Activated effector memory CD4-positive, alpha-beta T cell treated with Interleukin-2 at 50 U/mL for 16 hours (primary cell): ENCODE data around the gene SLC17A1.

Experiments used
- DNase-seq: peaks from one replicate; pipeline ENCODE4 v3.0.0-alpha.2; 2020

The SLC17A1 gene

GRCh38 chr6:25831532-25832306 is at the start of gene SLC17A1:
SLC17A1 (minus strand) TSS chr6:25832052; CDS start chr6:25830557, 1,495 bp downstream.
- DNase-seq, result no peak

DNA sequence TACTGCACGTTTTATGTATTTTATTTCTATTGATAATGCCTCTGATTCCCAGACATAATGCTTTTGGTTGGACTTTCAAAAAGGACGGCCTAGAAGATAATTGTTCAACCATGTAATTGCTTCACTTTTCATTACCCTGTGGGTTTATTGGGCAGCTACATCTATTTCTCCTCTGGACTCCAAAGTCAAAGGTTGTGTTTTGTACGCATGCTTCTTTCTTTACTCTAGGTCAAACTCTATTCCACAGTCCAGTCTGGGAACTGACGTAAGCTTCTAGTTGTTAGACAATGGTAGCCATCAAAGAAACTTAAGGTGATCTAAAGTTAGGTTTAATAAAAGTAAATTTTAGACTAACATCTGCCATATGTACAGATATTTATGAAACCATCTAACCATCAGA is 48.7 kb upstream of the SLC17A1 start:
- no peak for DNase-seq

DNA sequence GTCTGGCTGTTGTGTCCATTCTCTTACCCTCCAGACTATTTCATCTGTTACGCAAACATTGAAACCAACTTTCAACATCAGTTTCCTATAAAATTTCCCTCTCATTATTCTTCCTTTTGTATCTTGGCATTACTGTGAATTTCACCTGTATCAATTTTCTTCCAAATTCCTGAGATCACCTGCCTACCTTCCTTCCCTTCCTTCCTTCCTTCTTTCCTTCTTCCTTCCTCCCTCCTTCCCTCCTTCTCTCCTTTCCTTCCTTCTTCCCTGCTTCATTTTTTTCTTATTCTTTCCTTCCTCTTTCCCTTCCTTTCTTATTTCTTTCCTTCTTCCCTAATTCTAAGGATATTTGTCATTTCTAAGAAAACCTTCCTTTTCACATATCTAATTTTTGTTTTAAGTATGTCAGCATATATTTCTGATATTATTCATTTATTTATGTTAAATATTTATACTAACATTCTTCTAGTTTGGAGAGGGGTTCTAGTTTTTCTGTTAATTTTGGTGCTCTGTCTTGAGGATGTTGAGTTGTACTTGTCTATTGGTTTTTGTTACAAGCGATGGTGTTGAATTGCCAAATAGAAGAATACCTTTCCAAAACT is 47.0 kb upstream of the SLC17A1 start:
- DNase-seq, result no peak

DNA sequence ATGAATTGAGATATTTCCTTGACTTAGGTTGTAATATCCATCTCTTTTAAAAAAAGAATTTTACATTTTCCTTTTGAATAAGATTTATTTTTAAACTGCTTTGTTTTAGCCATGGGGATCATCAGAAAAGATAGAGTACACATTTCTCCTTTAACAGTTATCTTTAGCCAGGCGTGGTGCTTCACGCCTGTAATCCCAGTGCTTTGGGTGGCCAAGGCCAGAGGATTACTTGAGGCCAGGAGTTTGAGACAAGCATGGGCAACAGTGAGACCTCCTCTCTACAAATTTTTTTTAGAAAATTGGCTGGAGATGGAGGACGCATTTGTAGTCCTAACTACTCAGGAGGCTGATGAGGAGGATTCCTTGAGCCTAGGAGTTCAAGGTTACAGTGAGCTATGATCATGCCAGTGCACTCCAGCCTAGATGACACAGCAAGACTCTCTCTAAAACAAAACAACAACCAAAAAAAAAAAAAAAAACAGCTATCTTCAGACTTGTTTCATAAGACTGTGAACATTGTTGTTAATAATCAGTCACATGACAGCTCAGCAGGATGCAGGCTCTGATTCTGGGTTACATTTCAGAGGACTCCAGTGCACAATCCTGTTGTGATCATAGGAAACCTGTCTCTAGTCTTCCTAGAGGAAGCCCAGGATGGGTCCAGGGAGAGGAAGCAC is 44.2 kb upstream of the SLC17A1 start:
- no peak for DNase-seq

GRCh38 chr6:25875563-25875905 is 43.7 kb upstream of the SLC17A1 start:
- no peak for DNase-seq

GRCh38 chr6:25874822-25875562 is 43.1 kb upstream of the SLC17A1 start:
- no peak for DNase-seq

DNA sequence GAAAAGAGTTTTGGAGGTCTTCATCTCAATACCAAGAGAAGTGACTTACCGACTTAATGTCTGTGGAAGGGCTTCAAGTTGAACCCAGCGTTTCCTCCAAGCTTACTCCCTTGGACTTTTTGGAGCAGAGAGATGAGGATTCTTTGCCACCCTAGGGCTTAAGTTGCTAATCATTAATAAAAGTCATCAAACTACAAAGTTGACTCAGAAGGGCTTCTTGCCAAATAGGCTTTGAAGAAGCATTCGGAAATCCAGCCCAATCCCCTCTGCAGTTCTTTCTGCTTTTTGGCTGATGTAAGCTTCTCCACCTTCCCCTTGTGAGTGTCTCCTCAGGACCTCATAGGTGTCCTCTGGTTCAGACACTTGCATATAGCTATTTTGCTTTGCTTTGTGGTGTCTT is 42.3 kb upstream of the SLC17A1 start, which contains the start of gene SLC17A3:
Gene SLC17A3, minus strand, starts transcription at position 126 of the 400 bp plus-strand sequence. CDS start 5,856 bp downstream, outside the sequence.
- no peak for DNase-seq

DNA sequence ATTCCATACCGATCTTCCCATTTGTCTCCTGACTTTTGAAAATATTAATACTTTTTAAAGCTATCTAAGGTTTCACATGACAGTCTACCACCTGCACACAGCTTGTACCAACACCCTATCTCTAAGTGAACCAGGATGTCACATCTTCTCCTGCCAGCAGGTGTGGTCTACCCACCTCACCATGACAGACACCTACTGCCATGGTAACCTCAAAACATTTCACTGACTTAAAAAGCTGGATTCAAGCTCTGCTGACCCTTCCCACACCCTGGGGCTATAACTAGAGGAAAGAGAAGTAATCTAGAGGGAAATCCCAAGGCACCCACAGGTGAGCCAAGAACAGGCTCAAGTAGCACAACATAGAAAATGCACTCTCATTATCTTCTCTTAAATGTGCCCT is 41.0 kb upstream of the SLC17A1 start:
- DNase-seq, result no peak

DNA sequence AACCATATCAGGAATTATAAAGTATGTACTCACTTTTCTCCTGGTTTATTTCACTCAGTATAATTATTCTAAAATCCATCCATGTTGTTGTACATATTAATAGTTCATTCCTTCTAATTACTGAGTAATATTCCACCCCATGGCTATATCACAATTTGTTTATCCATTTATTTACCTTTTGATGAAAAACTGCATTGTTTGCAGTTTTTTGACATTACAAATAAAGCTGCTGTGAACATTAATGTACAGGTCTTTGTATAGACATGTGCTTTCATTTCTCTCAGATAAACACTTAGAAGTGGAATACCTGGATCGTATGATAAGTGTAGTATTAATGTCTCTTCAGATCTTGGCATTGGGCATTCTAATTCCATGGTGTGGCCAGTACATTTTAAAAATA is 38.0 kb upstream of the SLC17A1 start:
- no peak for DNase-seq

GRCh38 chr6:25868436-25869183 is 36.8 kb upstream of the SLC17A1 start:
- no peak for DNase-seq

GRCh38 chr6:25866011-25866410 is 34.2 kb upstream of the SLC17A1 start:
- no peak for DNase-seq

DNA sequence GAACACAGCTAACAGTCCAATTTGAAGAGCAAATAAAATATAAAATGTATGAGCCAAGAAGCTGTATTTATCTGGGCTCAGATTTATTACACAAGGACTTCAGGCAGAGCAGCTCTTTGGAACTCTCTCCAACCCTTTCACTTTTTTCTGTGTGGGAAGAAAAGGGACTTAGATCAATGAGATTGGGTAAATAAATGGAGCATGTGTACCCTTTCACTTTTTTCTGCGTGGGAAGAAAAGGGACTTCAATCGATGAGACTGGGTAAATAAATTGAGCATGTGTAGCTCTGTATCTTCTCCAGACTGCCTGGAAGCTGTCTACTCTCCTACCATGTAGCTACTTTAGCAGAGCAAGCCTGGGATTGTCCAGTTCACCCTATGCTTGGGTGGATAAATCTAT is 31.5 kb upstream of the SLC17A1 start:
- no peak for DNase-seq

GRCh38 chr6:25862199-25862598 is 30.3 kb upstream of the SLC17A1 start:
- DNase-seq, result no peak

DNA sequence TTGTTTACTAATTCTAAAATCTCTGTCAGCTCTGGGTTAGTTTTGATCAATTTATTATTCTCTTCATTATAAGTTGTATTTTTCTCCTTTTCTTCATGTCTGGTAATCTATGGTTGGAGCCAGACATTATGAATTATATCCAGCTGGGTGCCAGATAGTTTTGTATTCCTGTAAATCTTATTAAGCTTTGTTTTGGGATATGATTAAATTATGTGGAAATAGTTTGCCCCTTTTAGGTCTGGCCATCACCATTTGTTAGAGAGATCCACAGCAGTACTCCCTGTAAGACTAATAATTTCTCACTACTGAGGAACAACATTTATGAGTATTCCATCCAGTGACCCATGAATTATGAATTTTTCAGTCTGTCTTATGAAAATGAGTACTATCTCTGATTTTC is 20.9 kb upstream of the SLC17A1 start:
- no peak for DNase-seq

DNA sequence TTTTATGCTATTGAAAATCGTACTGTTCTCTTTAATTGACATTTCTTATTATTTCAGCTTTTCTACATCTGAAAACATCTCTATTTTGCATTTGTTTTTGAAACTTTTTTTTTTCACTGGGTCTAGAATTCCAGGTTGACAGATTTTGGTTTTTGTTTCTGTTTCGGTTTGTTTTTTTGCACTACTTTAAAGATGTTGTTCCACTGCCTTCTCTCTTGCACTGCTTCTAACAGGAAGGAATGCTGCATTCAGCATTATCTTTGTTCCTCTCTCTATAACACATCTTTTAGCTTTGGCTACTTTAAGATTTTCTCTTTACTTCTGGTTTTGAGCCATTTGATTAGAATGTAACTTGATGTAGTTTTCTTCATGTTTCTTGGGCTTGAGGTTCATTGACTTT is 20.1 kb upstream of the SLC17A1 start:
- no peak for DNase-seq

DNA sequence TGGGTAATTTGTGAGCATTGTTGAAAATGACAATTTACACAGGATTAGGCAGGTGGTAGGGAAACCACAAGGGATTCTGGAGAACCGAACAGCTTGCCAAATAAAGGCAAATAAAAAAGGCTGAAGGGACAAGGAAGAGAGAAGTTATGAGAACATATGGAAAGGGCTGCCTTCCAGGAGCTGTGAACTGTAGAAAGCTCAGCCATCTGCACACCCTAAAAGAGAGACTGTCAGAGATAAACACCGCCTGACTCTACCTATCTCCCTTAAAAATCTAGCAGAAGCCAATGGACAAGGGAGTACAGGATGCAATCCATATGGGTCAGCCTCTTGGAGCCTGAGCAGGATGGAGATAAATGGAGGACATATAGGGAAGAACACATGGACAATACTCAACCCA is 12.7 kb upstream of the SLC17A1 start:
- DNase-seq, result no peak

- no peak for DNase-seq
These were observed 10.7 kb upstream of the SLC17A1 start for GRCh38 chr6:25842526-25842925.

- DNase-seq, result no peak
These were observed 3.8 kb upstream of the SLC17A1 start for GRCh38 chr6:25835442-25836283.

- no peak for DNase-seq
These were observed 3.1 kb upstream of the SLC17A1 start for GRCh38 chr6:25834950-25835349.

GRCh38 chr6:25833136-25833535 is 1.3 kb upstream of the SLC17A1 start:
- no peak for DNase-seq

DNA sequence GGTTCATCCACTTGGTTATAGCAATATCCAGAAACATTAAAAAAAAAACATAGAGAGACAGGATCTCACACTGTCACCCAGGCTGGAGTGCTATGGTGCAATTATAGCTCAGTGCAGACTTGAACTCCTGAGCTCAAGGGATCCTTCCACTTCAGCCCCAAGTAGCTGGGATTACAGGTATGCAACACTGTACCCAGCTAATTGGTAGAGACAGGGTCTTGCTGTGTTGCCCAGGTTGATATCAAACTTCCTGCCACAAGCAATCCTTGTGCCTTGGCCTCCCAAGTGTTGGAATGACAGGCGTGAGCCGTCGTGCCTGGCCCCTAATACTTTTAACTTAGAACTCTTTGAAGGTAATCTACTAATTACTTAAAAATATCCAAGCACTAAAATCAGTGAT is 818 bp upstream of the SLC17A1 start:
- no peak for DNase-seq

GRCh38 chr6:25832307-25832662 is 433 bp upstream of the SLC17A1 start:
- DNase-seq, result no peak
